A172 (cell line): Measurements from ENCODE around the gene TNFSF12. TPM values are rescaled to one million over a fixed set of nuclear protein-coding genes. Genes with fewer than 3 reads are reported as not detected.

ENCODE experiments used
- DNase-seq: peaks from one replicate; pipeline ENCODE4 v3.0.0-alpha.2; 2015; ENCODE audit warnings: low spot score
- total RNA-seq: library from RNA; depleted of rRNA; stranded (reverse); fragments of >200 nt; shearing (Covaris generic); gene quantifications from 2 replicates; pipeline ENCODE4 v1.2.3, GENCODE V29; 2014; rRNA removed

The TNFSF12 gene, protein sequence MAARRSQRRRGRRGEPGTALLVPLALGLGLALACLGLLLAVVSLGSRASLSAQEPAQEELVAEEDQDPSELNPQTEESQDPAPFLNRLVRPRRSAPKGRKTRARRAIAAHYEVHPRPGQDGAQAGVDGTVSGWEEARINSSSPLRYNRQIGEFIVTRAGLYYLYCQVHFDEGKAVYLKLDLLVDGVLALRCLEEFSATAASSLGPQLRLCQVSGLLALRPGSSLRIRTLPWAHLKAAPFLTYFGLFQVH
- total RNA-seq = 9.3 and 17.0 TPM in 2 replicates

DNA sequence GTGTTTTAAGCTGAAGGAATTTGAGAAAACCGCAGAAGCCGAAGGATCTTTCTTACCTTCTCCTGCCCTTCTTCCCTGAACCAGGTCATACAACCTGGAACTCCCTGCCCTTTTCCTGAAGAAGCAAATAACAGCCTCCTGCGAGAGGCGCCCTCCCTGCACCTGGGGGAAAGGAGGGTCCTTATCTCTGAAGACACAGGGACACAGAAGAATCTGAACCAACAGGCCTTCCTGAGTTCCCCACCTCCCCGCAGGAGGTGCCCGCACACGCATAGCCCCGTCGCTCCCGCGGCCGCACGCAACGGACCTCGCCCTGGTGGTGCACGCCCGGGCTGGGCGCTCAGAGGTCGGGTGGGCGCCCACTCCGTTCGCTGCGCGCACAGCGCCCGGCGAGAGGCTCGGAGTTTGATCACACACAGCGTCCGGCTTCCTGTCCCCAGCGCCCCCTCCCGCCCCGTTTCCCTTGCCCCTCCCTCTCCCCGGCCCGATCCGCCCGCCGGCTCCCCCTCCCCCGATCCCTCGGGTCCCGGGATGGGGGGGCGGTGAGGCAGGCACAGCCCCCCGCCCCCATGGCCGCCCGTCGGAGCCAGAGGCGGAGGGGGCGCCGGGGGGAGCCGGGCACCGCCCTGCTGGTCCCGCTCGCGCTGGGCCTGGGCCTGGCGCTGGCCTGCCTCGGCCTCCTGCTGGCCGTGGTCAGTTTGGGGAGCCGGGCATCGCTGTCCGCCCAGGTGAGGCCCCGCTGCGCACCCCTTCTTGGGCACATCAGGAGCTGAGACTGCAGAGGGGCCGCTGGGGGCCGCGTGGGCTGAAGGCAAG is at the start of gene TNFSF12:
TSS of gene TNFSF12 (plus strand) at position 474 of the 816 bp plus-strand sequence. CDS start at position 570, 96 bp downstream.
- peak; percentile 19 for DNase-seq

GRCh38 chr17:7499161-7499560 is 49.7 kb upstream of the TNFSF12 start:
- no peak for DNase-seq

GRCh38 chr17:7501729-7502128 is 47.1 kb upstream of the TNFSF12 start:
- no peak for DNase-seq

DNA sequence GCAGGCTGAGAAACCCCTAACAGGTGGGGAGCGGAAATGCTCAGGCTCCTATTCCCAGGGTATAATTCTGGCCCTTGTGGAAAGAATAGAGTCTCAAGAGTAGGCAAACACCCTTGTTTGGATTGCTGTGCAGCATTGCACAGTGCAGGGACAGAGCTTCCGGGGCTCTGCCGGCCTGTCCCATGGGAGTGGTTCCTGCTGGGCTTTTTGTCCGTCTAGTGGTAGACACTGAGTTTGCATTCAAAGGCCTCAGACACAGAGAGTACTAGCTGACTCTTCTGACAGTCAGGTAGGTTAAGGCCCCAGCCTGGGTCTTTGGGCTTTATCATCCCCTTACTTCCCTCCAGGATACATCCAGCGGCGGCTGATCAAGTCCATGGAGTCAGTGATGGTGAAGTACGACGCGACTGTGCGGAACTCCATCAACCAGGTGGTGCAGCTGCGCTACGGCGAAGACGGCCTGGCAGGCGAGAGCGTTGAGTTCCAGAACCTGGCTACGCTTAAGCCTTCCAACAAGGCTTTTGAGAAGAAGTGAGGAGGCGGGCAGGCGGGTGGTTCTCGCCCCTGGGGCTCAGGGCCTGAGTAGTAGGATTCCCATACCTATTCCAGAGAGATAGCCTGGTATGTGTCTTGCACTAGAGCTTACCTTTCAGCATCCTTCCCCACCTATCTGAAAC is 46.5 kb upstream of the TNFSF12 start:
- DNase-seq = no peak

- no peak for DNase-seq
These were observed 45.9 kb upstream of the TNFSF12 start for GRCh38 chr17:7502987-7503386.

GRCh38 chr17:7503521-7503920 is 45.3 kb upstream of the TNFSF12 start:
- DNase-seq = no peak

DNA sequence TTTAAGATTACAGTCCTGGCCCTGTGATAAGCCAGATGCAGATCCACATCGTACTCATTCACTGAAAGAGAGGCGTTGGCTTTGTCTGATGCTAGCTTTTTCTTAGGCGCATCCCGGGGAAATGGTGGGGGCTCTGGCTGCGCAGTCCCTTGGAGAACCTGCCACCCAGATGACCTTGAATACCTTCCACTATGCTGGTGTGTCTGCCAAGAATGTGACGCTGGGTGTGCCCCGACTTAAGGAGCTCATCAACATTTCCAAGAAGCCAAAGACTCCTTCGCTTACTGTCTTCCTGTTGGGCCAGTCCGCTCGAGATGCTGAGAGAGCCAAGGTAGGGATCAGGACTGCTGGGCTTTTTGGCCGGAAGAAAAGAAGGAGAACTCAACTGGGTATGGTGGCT is 40.7 kb upstream of the TNFSF12 start:
- DNase-seq = no peak

- no peak for DNase-seq
These were observed 40.0 kb upstream of the TNFSF12 start for GRCh38 chr17:7508846-7509245.

GRCh38 chr17:7509937-7510336 is 38.9 kb upstream of the TNFSF12 start:
- no peak for DNase-seq

GRCh38 chr17:7511108-7511507 is 37.8 kb upstream of the TNFSF12 start:
- DNase-seq = no peak

- no peak for DNase-seq
These were observed 36.8 kb upstream of the TNFSF12 start for GRCh38 chr17:7512105-7512504.

GRCh38 chr17:7512824-7513540 is 35.9 kb upstream of the TNFSF12 start:
- no peak for DNase-seq

DNA sequence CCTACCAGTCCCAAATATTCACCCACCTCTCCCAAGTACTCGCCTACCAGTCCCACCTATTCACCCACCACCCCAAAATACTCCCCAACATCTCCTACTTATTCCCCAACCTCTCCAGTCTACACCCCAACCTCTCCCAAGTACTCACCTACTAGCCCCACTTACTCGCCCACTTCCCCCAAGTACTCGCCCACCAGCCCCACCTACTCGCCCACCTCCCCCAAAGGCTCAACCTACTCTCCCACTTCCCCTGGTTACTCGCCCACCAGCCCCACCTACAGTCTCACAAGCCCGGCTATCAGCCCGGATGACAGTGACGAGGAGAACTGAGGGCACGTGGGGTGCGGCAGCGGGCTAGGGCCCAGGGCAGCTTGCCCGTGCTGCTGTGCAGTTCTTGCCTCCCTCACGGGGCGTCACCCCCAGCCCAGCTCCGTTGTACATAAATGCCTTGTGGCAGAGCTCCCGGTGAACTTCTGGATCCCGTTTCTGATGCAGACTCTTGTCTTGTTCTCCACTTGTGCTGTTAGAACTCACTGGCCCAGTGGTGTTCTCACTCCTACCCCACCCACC is 34.9 kb upstream of the TNFSF12 start:
- DNase-seq = no peak

GRCh38 chr17:7515911-7516610 is 32.8 kb upstream of the TNFSF12 start:
- no peak for DNase-seq

DNA sequence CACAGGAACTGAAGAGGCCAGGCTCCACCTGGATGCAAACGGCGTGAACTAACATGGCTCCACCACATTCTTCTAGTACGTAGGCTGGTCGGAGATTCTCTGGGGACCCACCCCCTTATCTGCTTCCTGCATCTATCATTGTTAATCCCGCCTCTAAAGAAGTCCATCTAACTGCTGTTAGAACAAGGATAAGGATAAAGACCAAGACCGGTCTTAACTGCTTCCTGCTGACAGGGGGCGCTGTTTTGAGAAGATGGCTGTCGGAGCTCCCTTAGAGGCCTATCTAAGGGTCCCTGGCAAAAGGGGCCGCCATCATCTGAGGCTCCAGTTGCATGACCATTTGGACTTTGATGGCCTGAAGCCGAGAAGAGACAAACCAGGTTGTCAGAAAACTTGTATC is 25.8 kb upstream of the TNFSF12 start:
- DNase-seq = no peak

GRCh38 chr17:7528842-7529241 is 20.0 kb upstream of the TNFSF12 start:
- no peak for DNase-seq

DNA sequence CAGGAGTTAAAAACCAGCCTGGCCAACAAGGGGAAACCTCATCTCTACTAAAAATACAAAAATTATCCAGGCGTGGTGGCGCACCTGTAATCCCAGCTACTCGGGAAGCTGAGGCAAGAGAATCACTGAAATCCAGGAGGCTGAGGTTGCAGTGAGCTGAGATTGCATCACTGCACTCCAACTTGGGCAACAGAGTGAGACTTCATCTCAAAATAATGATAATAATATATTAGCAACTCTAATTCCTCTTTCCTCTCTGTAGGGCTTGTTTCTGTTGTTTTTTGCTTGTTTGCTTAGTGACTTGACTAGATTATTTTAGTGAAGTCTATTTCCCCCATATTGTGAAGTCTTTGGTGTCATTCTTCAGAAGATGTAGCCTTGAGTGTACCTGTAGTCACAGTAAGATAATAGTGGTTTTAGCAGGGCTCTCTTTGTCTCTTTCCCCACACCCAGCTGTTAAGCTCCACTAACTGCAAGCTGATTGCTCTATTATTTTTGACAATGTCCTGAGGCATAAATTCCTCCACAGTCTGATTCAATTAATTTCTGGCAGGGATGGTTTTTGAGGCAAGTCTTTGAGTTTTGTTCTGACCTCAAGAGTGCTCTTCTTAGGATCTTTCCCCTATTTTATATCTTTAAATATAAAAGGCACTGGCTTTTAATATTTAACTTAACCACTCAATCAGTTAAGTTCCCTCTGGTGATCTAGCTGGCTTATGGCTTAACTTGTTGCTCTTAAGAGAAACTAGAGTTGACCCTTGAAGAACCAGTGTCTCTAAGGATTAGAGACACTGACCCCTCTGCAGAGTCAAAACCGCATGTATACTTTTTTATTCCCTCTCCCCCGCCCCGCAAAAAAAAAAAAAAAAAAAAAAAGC is 18.6 kb upstream of the TNFSF12 start:
- no peak for DNase-seq

DNA sequence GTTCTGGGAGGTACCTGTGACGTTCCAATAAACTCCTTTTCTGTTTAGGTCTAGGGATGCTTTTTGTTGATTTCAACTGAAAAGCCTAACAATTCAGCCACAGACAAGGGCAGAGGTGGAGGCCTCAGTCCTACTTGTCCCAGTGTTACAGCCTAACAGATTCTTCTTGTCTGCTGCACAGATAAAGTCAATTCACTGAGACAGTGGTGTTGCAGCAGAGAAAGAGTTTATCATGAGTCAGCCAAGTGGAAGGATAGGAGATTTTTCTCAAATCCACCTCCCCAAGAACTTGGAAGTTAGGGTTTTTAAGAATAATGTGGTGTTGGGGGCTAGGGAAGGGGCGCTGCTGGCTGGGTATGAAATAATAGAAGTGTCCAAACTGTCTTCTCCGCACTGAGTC is 10.8 kb upstream of the TNFSF12 start:
- DNase-seq = no peak

- DNase-seq = no peak
These were observed 9.8 kb upstream of the TNFSF12 start for GRCh38 chr17:7538891-7539545.
